ENCODE results near the gene KIF25.

DNA sequence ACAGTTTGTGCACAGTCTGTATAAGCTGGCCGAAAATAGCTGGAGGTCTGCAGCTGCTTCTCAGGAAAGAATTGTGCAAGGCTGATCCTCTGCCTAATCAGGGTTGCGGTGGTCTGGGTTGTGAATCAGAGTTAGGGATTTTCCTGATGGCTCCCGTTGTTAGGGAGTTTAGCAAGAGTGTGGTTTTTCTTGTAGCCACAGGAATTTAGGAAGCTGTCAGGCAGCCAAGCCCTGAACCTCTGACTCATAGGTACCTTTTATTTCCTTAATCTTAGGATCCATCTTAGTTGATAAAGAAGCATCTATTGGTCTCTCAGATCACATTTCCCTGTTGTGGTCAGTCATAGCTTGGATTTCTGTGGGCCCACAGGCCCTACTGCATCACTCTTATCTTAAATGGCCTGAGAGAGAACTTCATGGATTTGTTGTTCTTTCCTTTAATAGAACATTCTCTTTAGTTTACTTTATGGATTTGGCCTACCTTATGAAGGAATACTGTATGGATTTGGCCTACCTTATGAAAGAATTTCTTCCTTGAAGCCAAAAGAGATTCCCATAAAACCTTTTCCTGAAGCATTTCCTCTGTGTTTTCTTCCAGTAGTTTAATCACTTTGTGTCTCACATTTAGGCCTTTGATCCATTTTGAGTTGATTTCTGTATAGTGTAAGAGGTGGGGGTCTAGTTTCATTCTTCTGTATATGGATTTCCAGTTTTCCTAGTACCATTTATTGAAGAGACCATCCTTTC is 10.3 kb downstream of the KIF25 start:
- TF ChIP-seq, protein P1, sequence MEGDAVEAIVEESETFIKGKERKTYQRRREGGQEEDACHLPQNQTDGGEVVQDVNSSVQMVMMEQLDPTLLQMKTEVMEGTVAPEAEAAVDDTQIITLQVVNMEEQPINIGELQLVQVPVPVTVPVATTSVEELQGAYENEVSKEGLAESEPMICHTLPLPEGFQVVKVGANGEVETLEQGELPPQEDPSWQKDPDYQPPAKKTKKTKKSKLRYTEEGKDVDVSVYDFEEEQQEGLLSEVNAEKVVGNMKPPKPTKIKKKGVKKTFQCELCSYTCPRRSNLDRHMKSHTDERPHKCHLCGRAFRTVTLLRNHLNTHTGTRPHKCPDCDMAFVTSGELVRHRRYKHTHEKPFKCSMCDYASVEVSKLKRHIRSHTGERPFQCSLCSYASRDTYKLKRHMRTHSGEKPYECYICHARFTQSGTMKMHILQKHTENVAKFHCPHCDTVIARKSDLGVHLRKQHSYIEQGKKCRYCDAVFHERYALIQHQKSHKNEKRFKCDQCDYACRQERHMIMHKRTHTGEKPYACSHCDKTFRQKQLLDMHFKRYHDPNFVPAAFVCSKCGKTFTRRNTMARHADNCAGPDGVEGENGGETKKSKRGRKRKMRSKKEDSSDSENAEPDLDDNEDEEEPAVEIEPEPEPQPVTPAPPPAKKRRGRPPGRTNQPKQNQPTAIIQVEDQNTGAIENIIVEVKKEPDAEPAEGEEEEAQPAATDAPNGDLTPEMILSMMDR (IDR thresholded peaks at IDR 0.05; ENCODE audit: low read depth, low read length, missing input control): no peak
- no peak for TF ChIP-seq EGR1 (IDR thresholded peaks at IDR 0.05; ENCODE audit: low read depth in 2 of 2)
- TF ChIP-seq, protein P2, sequence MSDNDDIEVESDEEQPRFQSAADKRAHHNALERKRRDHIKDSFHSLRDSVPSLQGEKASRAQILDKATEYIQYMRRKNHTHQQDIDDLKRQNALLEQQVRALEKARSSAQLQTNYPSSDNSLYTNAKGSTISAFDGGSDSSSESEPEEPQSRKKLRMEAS (IDR thresholded peaks at IDR 0.05): no peak
- no peak for TF ChIP-seq JUND (IDR thresholded peaks at IDR 0.05)
